ENCODE data around the gene RAB3B. TPM values are rescaled to one million over a fixed set of nuclear protein-coding genes. Genes with fewer than 3 reads are reported as not detected.

The RAB3B gene
- total and polyA plus RNA-seq, 4 experiments from 2014 or later, result 0.06 TPM; not detected in 2

- H3K36me3 Mint-ChIP-seq, result no peaks in the 10 kb centered on the region
- Histone ChIP-seq H3K9me3 (ENCODE audit: control insufficient read depth in 1 of 2, low read length in 2 of 2) (no peaks in the 10 kb centered on the region), H3K4me3 (ENCODE audit: low read length in 2 of 2) (no peak overlapping the region), H3K27ac (ENCODE audit: low read depth, low read length) (no peak overlapping the region), H3K27me3 (ENCODE audit: insufficient read depth, low read length) (no peaks in the 10 kb centered on the region), H3K4me1 (ENCODE audit: insufficient read depth, low read length) (no peaks in the 10 kb centered on the region), H3K36me3 (ENCODE audit: insufficient read depth, low read length) (no peaks in the 10 kb centered on the region)
- H3K4me1 Mint-ChIP-seq, result no peaks in the 10 kb centered on the region
- POLR2A ChIA-PET (ENCODE audit: partially characterized antibody), result no interaction called here
- CTCF ChIA-PET (ENCODE audit: partially characterized antibody), result no interaction called here
- H3K9me3 Mint-ChIP-seq, result no peaks in the 10 kb centered on the region
- peaks cover 21 to 28% of the 10 kb centered on the region in 2 donors for H3K27me3 Mint-ChIP-seq
- DNase-seq, result no peak
- H3K27ac Mint-ChIP-seq, result no peak overlapping the region
- intact Hi-C loops (cut with micrococcal nuclease), result no loop called here
- H3K4me3 Mint-ChIP-seq, result no peak overlapping the region
These were observed 73.7 kb downstream of the RAB3B start for GRCh38 chr1:51916587-51917405.

DNA sequence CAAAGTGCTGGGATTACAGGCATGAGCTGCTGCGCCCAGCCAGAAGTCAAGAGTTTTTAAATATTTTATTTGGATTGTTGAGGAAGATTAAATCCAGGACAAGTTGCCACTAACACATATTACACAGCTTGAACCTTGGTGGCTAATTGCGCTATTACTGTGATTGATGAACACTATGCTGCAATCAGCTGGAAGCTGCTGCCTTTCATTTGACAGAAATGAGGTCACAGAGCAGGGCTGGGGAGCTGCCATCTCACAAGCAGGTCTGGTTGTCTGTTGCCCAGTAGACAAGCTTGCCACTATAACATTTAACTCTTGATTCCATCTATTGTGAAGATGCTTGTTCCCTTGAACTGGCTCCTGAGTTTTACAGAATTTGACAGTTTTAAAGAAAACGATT, 74.5 kb downstream of the RAB3B start:
- Mint-ChIP-seq H3K36me3 (no peaks in the 10 kb centered on the region), H3K27ac (no peak overlapping the region), H3K4me3 (no peak overlapping the region), H3K4me1 (no peaks in the 10 kb centered on the region), H3K27me3 (peaks cover 16 to 21% of the 10 kb centered on the region in 2 donors), H3K9me3 (no peaks in the 10 kb centered on the region)
- Histone ChIP-seq H3K4me1 (ENCODE audit: insufficient read depth, low read length) (no peaks in the 10 kb centered on the region), H3K27ac (ENCODE audit: low read depth, low read length) (no peak overlapping the region), H3K4me3 (ENCODE audit: low read length in 2 of 2) (no peak overlapping the region), H3K36me3 (ENCODE audit: insufficient read depth, low read length) (no peaks in the 10 kb centered on the region), H3K9me3 (ENCODE audit: control insufficient read depth in 1 of 2, low read length in 2 of 2) (no peaks in the 10 kb centered on the region), H3K27me3 (ENCODE audit: insufficient read depth, low read length) (no peaks in the 10 kb centered on the region)
- no peak for DNase-seq
- intact Hi-C loops (cut with micrococcal nuclease), result no loop called here
- CTCF ChIA-PET (ENCODE audit: partially characterized antibody), result no interaction called here
- POLR2A ChIA-PET (ENCODE audit: partially characterized antibody), result no interaction called here

DNA sequence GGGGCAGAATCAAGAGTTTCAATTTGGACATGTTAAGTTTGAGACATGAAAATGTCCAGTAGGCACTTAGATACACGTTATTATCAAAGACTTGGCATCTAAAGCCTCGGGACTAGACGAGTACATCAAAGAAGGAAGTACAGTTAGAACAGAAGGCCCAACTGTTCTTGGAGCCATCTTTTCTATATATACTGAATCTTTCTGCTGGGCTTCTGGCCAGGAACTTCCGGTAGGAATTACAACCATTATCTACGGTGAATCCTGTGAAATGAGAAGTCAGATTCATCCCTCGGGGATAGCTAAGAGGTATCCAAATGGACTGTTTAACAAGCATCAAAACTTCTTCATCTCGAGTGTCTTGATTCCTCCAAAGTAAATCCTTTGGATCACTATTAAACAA, 77.6 kb downstream of the RAB3B start:
- Histone ChIP-seq H3K4me1 (ENCODE audit: insufficient read depth, low read length) (no peaks in the 10 kb centered on the region), H3K27me3 (ENCODE audit: insufficient read depth, low read length) (no peaks in the 10 kb centered on the region), H3K9me3 (ENCODE audit: control insufficient read depth in 1 of 2, low read length in 2 of 2) (no peaks in the 10 kb centered on the region), H3K4me3 (ENCODE audit: low read length in 2 of 2) (no peak overlapping the region), H3K27ac (ENCODE audit: low read depth, low read length) (no peak overlapping the region), H3K36me3 (ENCODE audit: insufficient read depth, low read length) (no peaks in the 10 kb centered on the region)
- POLR2A ChIA-PET (ENCODE audit: partially characterized antibody), result no interaction called here
- Mint-ChIP-seq H3K27me3 (peaks cover 10 to 16% of the 10 kb centered on the region in 2 donors), H3K36me3 (no peaks in the 10 kb centered on the region), H3K27ac (no peak overlapping the region), H3K9me3 (no peaks in the 10 kb centered on the region), H3K4me1 (peaks cover 0 to under 1% (median 0%) of the 10 kb centered on the region in 4 donors), H3K4me3 (no peak overlapping the region)
- DNase-seq, result no peak
- CTCF ChIA-PET (ENCODE audit: partially characterized antibody), result interaction anchor here (1.3 kb wide), 1 partner anchor 92 kb away, joined by 3 read pairs; no protein-coding TSS in a partner anchor
- intact Hi-C loops (cut with micrococcal nuclease), result no loop called here

- Histone ChIP-seq H3K9me3 (ENCODE audit: control insufficient read depth in 1 of 2, low read length in 2 of 2) (no peaks in the 10 kb centered on the region), H3K4me1 (ENCODE audit: insufficient read depth, low read length) (peaks cover 6% of the 10 kb centered on the region), H3K36me3 (ENCODE audit: insufficient read depth, low read length) (no peaks in the 10 kb centered on the region), H3K4me3 (ENCODE audit: low read length in 2 of 2) (no peak overlapping the region), H3K27ac (ENCODE audit: low read depth, low read length) (no peak overlapping the region), H3K27me3 (ENCODE audit: insufficient read depth, low read length) (no peaks in the 10 kb centered on the region)
- intact Hi-C loops (cut with micrococcal nuclease), result no loop called here
- ChIA-PET CTCF (ENCODE audit: partially characterized antibody) (no interaction called here), POLR2A (ENCODE audit: partially characterized antibody) (no interaction called here)
- Mint-ChIP-seq H3K27me3 (peaks cover 8 to 13% of the 10 kb centered on the region in 2 donors), H3K36me3 (no peaks in the 10 kb centered on the region), H3K27ac (no peak overlapping the region), H3K4me1 (peaks cover 4 to 15% (median 8%) of the 10 kb centered on the region in 4 donors), H3K9me3 (peaks cover 0 to 13% (median 9%) of the 10 kb centered on the region in 8 donors), H3K4me3 (no peak overlapping the region)
- no peak for DNase-seq
These were observed 80.1 kb downstream of the RAB3B start for GRCh38 chr1:51910221-51911000.

DNA sequence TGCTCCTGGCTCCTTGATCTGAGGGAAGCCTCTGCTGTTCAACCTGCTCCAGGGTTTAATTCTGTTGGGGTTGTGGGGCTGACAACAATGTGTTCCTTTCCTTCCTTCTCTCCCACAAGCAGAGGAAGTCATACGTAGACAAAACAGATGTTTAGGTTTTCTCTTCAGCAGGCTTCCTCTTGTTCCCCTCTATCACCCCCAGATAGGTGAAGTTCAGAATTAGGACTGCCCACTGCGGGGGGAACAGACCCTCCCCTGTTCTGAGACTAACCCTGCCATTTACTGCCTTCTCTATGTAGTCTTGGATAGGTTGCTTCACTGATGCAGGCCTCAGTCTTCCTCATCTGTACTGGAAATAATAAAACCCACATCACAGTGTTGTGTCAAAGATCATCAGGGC, 82.0 kb downstream of the RAB3B start:
- Mint-ChIP-seq H3K4me3 (no peak overlapping the region), H3K27me3 (peaks cover 1 to 10% of the 10 kb centered on the region in 2 donors), H3K36me3 (no peaks in the 10 kb centered on the region), H3K9me3 (peaks cover 0 to 13% (median 9%) of the 10 kb centered on the region in 8 donors), H3K4me1 (peaks cover 4 to 15% (median 8%) of the 10 kb centered on the region in 4 donors), H3K27ac (peak overlapping the region in 1 of 7 donors; percentile 43)
- CTCF ChIA-PET (ENCODE audit: partially characterized antibody), result no interaction called here
- Histone ChIP-seq H3K36me3 (ENCODE audit: insufficient read depth, low read length) (no peaks in the 10 kb centered on the region), H3K4me3 (ENCODE audit: low read length in 2 of 2) (no peak overlapping the region), H3K4me1 (ENCODE audit: insufficient read depth, low read length) (peaks cover 6% of the 10 kb centered on the region), H3K27ac (ENCODE audit: low read depth, low read length) (no peak overlapping the region), H3K9me3 (ENCODE audit: control insufficient read depth in 1 of 2, low read length in 2 of 2) (no peaks in the 10 kb centered on the region), H3K27me3 (ENCODE audit: insufficient read depth, low read length) (no peaks in the 10 kb centered on the region)
- intact Hi-C loops (cut with micrococcal nuclease), result no loop called here
- DNase-seq, result no peak
- POLR2A ChIA-PET (ENCODE audit: partially characterized antibody), result no interaction called here

DNA sequence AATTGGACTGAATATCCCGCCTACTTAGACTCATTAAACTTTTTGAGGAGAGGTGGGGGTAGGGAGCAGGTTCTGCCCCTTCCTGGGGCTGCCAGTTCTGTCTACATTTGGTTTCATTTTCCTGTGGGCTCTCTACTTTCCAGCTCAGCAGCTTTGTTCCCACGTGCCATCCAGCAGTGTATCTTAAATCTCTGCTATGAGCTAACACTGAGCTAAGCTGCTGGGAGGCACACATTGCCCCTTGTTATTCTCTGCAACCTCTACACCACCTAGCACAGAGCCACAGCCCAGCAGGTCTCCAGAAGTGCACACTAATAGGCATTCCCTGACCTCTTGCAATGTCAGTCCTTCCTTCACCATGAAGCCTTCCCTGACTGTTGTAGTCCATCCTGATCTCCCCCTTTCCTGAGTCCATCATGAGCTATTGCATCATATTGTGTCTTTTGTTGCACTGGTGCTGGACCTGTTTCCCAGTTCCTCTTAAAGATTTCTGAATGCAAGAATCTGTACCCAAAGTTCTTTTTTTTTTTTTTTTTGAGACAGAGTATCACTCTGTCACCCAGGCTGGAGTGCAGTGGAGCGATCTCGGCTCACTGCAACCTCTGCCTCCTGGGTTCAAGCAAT, 83.3 kb downstream of the RAB3B start:
- peak overlapping the region in 1 of 8 donors; percentile 11 for H3K4me3 Mint-ChIP-seq

More for the DNA sequence above, 83.3 kb downstream of the RAB3B start:
- CTCF ChIA-PET (ENCODE audit: partially characterized antibody), result interaction anchor here (0.6 to 1.7 kb wide), 3 partner anchors 9 to 1016 kb away, joined by 3 to 4 read pairs (median 4); no protein-coding TSS in a partner anchor
- Mint-ChIP-seq H3K27me3 (peaks cover 7% of the 10 kb centered on the region in 2 donors), H3K27ac (peak overlapping the region; percentile 26 to 85 (median 75)), H3K9me3 (peaks cover 0 to 13% (median 9%) of the 10 kb centered on the region in 8 donors), H3K36me3 (no peaks in the 10 kb centered on the region), H3K4me1 (peaks cover 4 to 15% (median 8%) of the 10 kb centered on the region in 4 donors)
- Histone ChIP-seq H3K27ac (ENCODE audit: low read depth, low read length) (no peak overlapping the region), H3K36me3 (ENCODE audit: insufficient read depth, low read length) (no peaks in the 10 kb centered on the region), H3K4me1 (ENCODE audit: insufficient read depth, low read length) (peaks cover 6% of the 10 kb centered on the region), H3K9me3 (ENCODE audit: control insufficient read depth in 1 of 2, low read length in 2 of 2) (no peaks in the 10 kb centered on the region), H3K27me3 (ENCODE audit: insufficient read depth, low read length) (no peaks in the 10 kb centered on the region), H3K4me3 (ENCODE audit: low read length in 2 of 2) (no peak overlapping the region)
- intact Hi-C loops (cut with micrococcal nuclease), result no loop called here
- POLR2A ChIA-PET (ENCODE audit: partially characterized antibody), result no interaction called here
- DNase-seq, result peak in 1 of 5 donors; percentile 0
